Measurements from ENCODE around the gene STK4.

Gene STK4

DNA sequence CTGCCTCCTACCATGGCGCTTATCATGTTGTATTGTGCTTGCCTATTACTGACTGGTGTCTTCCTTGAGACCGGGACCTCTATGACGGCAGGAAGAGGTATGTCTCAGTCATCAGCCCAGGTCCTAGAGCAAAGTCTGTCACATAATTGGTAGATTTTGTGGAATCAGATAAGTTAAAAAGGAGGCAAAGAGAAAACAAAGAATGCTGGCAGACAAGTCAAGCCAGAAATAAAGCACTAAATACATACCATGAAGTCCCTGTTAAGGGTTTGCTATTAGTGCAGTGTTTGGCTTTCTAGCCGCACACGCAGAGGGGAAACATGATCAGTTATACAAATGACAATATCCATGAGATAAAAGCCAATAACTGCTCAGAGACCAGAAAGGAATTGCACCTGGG is 12.1 kb upstream of the STK4 start:
- no peak for DNase-seq (ENCODE audit: low read depth, low spot score)

DNA sequence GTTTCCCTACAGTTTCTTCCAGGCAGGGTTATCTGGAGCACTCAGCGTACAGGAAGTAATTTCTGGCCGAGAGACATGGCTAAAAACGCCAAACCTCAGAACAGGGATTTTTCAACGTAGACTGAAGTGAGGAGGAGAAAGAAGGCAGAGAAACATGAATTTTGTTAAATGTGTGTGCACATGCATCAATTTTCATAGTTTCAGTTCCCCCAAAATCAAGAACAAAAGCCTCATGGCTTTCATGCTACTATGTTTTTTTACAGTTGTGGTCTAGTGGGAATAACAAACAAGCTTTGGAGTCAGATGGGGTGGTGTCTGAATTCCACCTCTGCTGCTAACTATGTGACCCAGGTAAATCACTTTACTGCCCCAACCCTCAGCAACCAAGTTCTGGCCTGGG is 11.0 kb upstream of the STK4 start:
- DNase-seq (ENCODE audit: low read depth, low spot score): no peak

GRCh38 chr20:44956410-44956809 is 9.9 kb upstream of the STK4 start:
- DNase-seq (ENCODE audit: low read depth, low spot score): no peak

GRCh38 chr20:44958276-44958675 is 8.0 kb upstream of the STK4 start:
- DNase-seq (ENCODE audit: low read depth, low spot score): no peak

DNA sequence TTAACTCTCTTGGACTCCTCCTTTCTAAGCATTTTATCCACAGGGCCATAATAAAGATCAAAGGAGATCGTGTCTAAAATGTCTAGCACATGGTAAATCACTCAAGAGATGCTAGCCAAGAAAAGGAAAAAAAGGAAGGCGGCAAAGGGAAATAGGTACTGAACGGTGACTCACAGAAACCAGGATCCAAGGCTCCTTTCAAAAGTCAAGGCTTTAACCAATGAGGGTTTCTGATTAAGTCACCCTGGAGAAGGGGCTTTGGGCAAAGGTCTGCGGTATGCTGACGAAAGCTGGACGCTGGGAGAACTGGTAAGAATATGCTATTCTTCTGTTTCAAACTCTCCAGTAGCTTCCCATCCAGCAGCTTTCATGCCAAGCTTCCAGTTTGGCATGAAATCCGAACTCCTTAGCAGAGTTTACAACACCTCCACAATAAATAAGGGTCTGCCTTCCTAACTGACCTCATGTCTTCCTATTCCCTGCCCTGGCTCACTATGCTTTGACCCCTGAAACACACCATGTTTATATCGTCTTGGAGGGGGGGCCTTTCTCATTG is 7.2 kb upstream of the STK4 start:
- DNase-seq (ENCODE audit: low read depth, low spot score): no peak

GRCh38 chr20:44959638-44960102 is 6.6 kb upstream of the STK4 start:
- peak; percentile 54 for DNase-seq (ENCODE audit: low read depth, low spot score)

GRCh38 chr20:44960103-44960852 is 6.0 kb upstream of the STK4 start, which contains the start of gene TOMM34:
Gene TOMM34, minus strand, starts transcription at chr20:44960397. Its CDS starts 64 bp downstream, at chr20:44960333.
- peak; percentile 88 for DNase-seq (ENCODE audit: low read depth, low spot score)

DNA sequence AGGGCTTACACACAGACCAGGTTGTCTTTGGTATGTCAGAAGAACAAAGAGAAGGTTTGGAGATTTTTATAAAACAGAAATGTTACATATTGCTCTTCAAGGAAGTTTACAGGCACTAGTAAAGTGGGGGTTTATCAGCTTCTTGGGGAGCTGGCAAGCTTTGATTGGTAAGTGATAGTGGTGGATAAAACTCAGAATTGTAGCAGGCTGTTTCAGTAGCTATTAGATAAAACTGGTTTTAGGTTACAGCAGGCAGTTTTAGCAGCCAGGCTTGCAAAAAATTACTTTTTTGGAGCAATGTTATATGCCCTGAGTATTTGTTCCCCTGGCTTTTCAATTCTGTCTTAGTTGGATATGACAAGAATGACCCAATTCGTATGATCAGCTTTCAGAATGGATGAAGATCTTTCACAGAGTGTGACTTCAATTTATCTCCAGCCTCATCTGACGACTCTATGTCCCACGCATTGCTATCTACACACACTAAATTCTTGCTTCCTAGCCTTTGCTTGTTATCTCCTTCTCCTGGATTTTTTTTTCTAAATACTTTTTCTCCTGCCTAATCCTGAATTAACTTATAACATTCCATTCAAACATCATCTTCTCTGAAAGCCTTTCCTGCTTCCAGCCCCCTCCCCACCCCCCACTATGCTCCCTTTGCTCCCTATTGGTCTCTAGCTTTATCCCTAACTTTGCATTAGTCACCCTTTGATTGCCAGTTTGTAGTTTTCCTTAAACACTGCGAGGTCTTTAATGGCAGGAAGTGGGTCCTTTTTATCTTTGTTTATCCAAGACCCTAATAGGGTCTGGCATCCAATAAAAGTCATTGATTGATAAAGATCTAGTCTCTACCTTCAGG is 5.1 kb upstream of the STK4 start:
- DNase-seq (ENCODE audit: low read depth, low spot score): no peak

DNA sequence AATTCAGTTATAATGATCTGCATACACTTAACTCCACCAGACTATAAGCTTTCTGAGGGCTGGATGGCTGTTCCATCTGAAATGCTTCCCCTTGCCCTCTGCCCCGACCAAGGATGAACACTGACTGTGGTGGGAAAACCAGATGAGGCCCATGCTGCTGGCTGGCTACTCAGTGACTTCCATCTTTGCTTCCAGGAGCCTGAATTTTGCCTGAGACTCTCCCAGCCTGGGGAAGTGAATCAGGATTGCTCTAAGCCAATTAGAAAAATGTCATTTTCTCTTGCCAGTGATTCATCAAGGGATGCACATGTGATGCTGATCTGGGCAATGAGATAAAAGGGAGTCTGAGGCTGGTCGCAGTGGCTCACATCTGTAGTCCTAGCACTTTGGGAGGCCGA is 4.4 kb upstream of the STK4 start:
- DNase-seq (ENCODE audit: low read depth, low spot score): no peak

DNA sequence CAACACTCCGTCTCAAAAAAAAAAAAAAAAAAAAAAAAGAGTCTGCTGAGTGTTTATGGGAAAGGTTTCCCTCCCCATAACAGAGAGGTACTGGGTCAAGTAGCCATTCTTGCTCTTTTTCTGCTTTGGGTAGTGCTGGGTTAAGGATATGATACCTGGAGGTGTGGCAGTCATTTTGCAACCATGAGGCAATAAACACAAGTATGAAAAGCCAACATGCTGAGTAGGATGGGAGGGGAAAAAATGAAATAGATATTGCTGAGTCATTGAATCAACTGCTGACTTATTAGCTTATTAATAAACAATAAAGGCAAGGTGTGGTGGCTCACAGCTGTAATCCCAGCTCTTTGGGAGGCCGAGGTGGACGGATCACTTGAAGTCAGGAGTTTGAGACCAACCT is 3.8 kb upstream of the STK4 start:
- no peak for DNase-seq (ENCODE audit: low read depth, low spot score)

- DNase-seq (ENCODE audit: low read depth, low spot score): no peak
Observed at GRCh38 chr20:44963325-44964215, 2.7 kb upstream of the STK4 start.

DNA sequence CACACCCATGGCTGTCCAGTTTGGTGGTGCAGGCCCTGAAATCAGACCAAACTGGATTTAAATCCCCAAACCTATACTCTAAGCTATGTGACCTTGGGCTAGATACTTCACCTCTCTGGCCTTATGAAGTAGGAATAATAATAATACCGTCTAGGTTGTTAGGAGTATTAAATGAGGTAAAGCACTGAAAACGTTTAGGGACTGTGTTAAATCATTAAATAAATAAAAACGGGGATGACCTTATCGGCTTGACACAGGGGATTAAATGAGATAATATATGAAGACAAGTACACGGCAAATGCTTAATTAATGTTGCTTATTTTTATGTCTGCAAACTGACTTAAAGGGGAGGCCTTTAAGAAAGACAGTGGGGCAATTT is 672 bp upstream of the STK4 start:
- no peak for DNase-seq (ENCODE audit: low read depth, low spot score)

GRCh38 chr20:44967207-44967807 is 995 bp downstream of the STK4 start:
- DNase-seq (ENCODE audit: low read depth, low spot score): no peak

GRCh38 chr20:44969300-44969894 is 3.1 kb downstream of the STK4 start:
- no peak for DNase-seq (ENCODE audit: low read depth, low spot score)

DNA sequence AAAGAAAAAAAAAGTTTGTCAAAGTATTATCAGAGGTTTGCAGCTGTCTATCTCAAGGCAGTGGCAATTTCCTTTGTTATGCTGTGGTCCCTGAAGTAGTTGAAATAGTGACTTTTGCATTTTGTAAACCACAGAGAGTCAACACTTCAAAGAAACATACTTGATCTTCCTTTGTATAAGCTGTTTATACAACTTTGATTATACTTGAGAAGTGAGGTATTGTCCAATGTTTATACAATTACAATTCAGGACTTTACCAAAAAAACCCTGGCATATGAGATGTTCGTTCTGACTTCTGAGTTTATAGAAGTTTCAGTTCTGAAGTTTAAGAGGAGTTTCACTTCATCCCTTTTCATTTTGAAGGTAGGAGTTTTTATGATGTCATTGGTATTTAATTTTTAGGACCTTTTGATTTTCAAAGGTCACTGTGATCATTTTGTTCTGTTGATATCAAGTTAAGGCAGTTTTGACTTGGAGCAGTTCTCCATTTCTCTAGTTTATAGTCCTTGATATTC is 4.0 kb downstream of the STK4 start:
- no peak for DNase-seq (ENCODE audit: low read depth, low spot score)

GRCh38 chr20:44973053-44973452 is 6.7 kb downstream of the STK4 start:
- no peak for DNase-seq (ENCODE audit: low read depth, low spot score)

DNA sequence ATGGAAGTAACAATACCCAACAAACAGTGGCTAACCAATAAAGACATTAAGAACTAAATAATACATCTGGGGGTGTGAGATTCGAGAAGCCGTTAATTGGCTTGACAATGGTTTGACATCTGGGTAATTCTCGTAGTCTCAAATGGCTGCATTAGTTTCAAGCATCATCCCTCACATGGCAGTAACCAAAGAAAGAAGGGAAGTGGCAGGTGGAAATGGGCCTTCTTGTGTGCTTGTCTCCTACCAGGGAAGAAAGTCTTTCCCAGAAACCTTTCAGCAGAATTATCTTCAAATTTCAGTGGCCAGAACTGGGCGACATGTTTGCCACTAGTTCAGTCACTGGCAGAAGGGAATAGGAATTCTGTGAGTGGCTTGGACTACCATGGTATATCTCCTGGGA is 10.4 kb downstream of the STK4 start:
- DNase-seq (ENCODE audit: low read depth, low spot score): no peak

DNA sequence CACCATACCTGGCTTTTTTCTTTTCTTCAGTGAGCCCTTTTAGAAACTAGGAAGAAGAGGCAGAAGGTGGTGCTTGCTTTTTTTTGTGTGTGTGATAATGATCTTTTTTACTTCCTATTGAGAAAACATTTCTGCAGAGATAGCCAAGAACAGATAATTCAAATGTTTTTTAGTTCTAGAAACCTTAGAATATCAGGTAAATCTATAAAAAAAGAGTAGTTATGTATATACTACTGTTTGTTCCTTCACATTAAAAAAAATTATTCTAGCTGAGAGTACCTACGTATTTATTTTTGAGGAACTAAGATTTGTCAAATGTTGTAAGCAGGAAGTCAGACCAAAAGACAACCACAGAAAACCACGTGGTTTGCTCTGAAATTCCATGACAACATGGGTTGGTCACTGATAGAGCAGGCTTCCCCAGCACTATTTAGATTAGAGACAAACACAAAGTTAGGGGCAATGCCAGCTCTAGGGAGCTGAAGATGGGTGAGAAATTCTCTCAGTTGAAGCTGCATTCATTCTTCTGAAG is 12.8 kb downstream of the STK4 start:
- DNase-seq (ENCODE audit: low read depth, low spot score): peak; percentile 54

DNA sequence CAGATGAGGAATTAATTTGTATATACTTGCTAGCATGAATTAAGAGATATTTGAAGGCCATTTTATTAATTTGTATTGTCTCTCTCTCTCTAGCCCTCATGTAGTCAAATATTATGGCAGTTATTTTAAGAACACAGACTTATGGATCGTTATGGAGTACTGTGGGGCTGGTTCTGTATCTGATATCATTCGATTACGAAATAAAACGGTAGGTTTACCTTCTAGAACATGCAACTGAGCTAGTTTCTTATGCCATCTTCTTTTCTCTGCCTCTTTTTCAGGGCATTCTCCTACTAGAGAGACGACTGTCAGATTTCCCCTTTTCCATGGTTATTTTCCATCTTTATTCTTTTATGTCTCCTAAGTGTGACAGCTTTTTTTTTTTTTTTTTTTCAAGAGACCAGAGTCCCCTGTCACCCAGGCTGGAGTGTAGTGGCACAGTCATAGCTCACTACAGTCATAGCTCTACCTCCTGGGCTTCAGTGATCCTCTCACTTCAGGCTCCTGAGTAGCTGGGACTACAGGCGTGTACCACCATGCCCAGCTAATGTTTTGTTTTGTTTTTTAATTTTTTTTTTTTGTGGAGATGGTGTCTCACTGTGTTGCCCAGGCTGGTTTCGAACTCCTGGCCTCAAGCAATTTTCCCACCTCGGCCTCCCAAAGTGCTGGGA is 15.6 kb downstream of the STK4 start:
- DNase-seq (ENCODE audit: low read depth, low spot score): no peak
